ENCODE data around the gene ATG5.
"Not testable (repeated sequence)": the region's sequence is repeated elsewhere in the genome, so short reads cannot be mapped to it uniquely, and the experiment has no call there.

- not testable (repeated sequence) for TF ChIP-seq ZFP3 (CRISPR knock-in tag; IDR thresholded peaks at IDR 0.05); RARB (CRISPR knock-in tag; IDR thresholded peaks at IDR 0.05); PPARA (CRISPR knock-in tag; IDR thresholded peaks at IDR 0.05; ENCODE audit: borderline replicate concordance); POU6F1 (CRISPR knock-in tag; IDR thresholded peaks at IDR 0.05; ENCODE audit: borderline replicate concordance, low read depth); ISL1 (CRISPR knock-in tag; IDR thresholded peaks at IDR 0.05); GLIS3 (CRISPR knock-in tag; IDR thresholded peaks at IDR 0.05); CREB5 (CRISPR knock-in tag; IDR thresholded peaks at IDR 0.05; ENCODE audit: low read depth); ZC3H10 (CRISPR knock-in tag; IDR thresholded peaks at IDR 0.05); TCF4 (CRISPR knock-in tag; IDR thresholded peaks at IDR 0.05; ENCODE audit: borderline replicate concordance); ZNF70 (CRISPR knock-in tag; IDR thresholded peaks at IDR 0.05); ZFP30 (CRISPR knock-in tag; IDR thresholded peaks at IDR 0.05); ARNTL (CRISPR knock-in tag; IDR thresholded peaks at IDR 0.05; ENCODE audit: borderline replicate concordance, low read depth); CSRNP3 (CRISPR knock-in tag; IDR thresholded peaks at IDR 0.05)
- TF ChIP-seq, protein P1, sequence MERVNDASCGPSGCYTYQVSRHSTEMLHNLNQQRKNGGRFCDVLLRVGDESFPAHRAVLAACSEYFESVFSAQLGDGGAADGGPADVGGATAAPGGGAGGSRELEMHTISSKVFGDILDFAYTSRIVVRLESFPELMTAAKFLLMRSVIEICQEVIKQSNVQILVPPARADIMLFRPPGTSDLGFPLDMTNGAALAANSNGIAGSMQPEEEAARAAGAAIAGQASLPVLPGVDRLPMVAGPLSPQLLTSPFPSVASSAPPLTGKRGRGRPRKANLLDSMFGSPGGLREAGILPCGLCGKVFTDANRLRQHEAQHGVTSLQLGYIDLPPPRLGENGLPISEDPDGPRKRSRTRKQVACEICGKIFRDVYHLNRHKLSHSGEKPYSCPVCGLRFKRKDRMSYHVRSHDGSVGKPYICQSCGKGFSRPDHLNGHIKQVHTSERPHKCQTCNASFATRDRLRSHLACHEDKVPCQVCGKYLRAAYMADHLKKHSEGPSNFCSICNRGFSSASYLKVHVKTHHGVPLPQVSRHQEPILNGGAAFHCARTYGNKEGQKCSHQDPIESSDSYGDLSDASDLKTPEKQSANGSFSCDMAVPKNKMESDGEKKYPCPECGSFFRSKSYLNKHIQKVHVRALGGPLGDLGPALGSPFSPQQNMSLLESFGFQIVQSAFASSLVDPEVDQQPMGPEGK (CRISPR knock-in tag; IDR thresholded peaks at IDR 0.05; ENCODE audit: borderline replicate concordance) = not testable (repeated sequence)
Observed at GRCh38 chr6:106264433-106264832, 61.1 kb downstream of the ATG5 start.

Data from SK-N-SH treated with all-trans-retinoic acid at 6 μM for 48 hours (cell line).